SHP77 treated with DMSO at 0.1 percent for 48 hours (cell line): Measurements from ENCODE around the gene TEX19.

Experiments used
- DNase-seq: peaks from one replicate; lab custom pipeline; 2025; lab: John Stamatoyannopoulos, UW

The TEX19 gene

GRCh38 chr17:82390860-82391435 lies 31.9 kb downstream of the TEX19 start:
- DNase-seq: no peak

- DNase-seq: no peak
Observed at GRCh38 chr17:82391496-82392066, 32.5 kb downstream of the TEX19 start.

- no peak for DNase-seq
Observed at GRCh38 chr17:82392209-82392920, 33.3 kb downstream of the TEX19 start.

GRCh38 chr17:82392941-82393340 lies 33.9 kb downstream of the TEX19 start:
- no peak for DNase-seq

- no peak for DNase-seq
Observed at GRCh38 chr17:82394278-82394677, 35.2 kb downstream of the TEX19 start.

GRCh38 chr17:82396601-82397435 lies 37.8 kb downstream of the TEX19 start:
- no peak for DNase-seq

- DNase-seq: no peak
Observed at GRCh38 chr17:82397449-82398335, 38.6 kb downstream of the TEX19 start.

GRCh38 chr17:82399041-82399441 lies 40.0 kb downstream of the TEX19 start:
- DNase-seq: no peak

GRCh38 chr17:82399601-82400101 lies 40.6 kb downstream of the TEX19 start:
- no peak for DNase-seq

GRCh38 chr17:82400206-82400605 lies 41.2 kb downstream of the TEX19 start:
- DNase-seq: no peak

- DNase-seq: no peak
Observed at GRCh38 chr17:82400830-82401229, 41.8 kb downstream of the TEX19 start.

- DNase-seq: no peak
Observed at GRCh38 chr17:82402865-82403264, 43.8 kb downstream of the TEX19 start.

- no peak for DNase-seq
Observed at GRCh38 chr17:82403662-82404660, 44.9 kb downstream of the TEX19 start.

- no peak for DNase-seq
Observed at GRCh38 chr17:82405051-82405450, 46.0 kb downstream of the TEX19 start.

GRCh38 chr17:82406131-82406671 lies 47.2 kb downstream of the TEX19 start:
- DNase-seq: no peak

- DNase-seq: no peak
Observed at GRCh38 chr17:82407255-82407654, 48.2 kb downstream of the TEX19 start.

GRCh38 chr17:82408288-82408937 lies 49.4 kb downstream of the TEX19 start:
- no peak for DNase-seq

- DNase-seq: no peak
Observed at GRCh38 chr17:82408938-82409318, 49.9 kb downstream of the TEX19 start.

- DNase-seq: no peak
Observed at GRCh38 chr17:82410014-82410716, 51.1 kb downstream of the TEX19 start.
